ENCODE results near the gene ASB18.

Gene ASB18

DNA sequence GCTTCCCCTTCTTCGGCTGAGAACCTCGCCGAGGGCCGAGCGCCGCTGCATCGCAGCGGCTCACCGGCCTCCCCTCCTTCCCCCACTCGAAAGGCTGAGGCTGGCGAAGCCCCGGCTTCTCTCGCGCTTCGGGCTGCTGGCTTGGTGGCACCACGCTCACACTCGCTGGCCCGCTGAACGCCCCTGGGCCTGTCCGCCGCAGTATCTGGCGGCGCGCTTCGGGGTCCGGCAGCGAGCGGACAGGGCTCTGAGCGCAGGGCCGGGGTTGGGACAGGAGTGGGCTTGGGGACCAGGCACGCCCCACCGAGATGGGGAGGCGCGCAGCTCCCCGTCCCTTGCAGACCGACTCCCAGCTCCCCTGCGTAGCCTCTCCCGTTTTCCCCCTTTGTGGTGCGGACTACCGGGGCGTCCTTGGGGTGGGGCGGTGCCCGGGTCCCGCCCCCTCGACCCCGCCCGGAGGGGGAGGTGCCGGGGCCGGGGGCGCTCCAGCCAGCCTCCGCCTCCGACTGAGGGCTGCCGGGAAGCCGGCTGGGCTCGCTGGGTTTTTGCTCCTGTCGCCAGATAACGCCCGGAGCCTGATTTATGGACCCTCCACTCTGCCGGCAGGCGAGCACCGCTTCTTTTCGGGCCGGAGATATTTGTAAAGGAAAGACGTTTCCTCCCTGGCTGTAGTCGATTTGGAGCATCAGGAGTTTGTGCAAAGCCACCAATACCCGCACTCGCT, 99.8 kb downstream of the ASB18 start:
- Histone ChIP-seq H3K36me3 (ENCODE audit: insufficient read depth, low read length) (no peaks in the 10 kb centered on the region), H3K4me3 (no peak overlapping the region), H3K9ac (ENCODE audit: insufficient read length) (no peak overlapping the region), H3K9me3 (ENCODE audit: low read depth, low read length) (no peaks in the 10 kb centered on the region), H3K27ac (no peak overlapping the region)
- TF ChIP-seq POLR2AphosphoS5 (IDR thresholded peaks at IDR 0.05; ENCODE audit: borderline replicate concordance, low read depth, low read length) (no peak), EZH2 (IDR thresholded peaks at IDR 0.05) (no peak), FOXP2 (optimal IDR thresholded peaks at IDR 0.05; ENCODE audit: control extremely low read depth, extremely low read length, insufficient read depth) (no peak)
- no peak for DNase-seq (ENCODE audit: low read depth, low spot score)

- H3K9ac ChIP-seq (ENCODE audit: insufficient read length) = no peak overlapping the region
- H3K27ac ChIP-seq = no peak overlapping the region
- no peak overlapping the region for H3K4me3 ChIP-seq
- TF ChIP-seq EZH2 (IDR thresholded peaks at IDR 0.05) = no peak
- TF ChIP-seq FOXP2 (optimal IDR thresholded peaks at IDR 0.05; ENCODE audit: control extremely low read depth, extremely low read length, insufficient read depth) = no peak
- no peak for TF ChIP-seq POLR2AphosphoS5 (IDR thresholded peaks at IDR 0.05; ENCODE audit: borderline replicate concordance, low read depth, low read length)
- no peak for DNase-seq (ENCODE audit: low read depth, low spot score)
- H3K9me3 ChIP-seq (ENCODE audit: low read depth, low read length) = no peaks in the 10 kb centered on the region
- no peaks in the 10 kb centered on the region for H3K36me3 ChIP-seq (ENCODE audit: insufficient read depth, low read length)
These were observed 100.6 kb downstream of the ASB18 start for GRCh38 chr2:236163471-236164200.

DNA sequence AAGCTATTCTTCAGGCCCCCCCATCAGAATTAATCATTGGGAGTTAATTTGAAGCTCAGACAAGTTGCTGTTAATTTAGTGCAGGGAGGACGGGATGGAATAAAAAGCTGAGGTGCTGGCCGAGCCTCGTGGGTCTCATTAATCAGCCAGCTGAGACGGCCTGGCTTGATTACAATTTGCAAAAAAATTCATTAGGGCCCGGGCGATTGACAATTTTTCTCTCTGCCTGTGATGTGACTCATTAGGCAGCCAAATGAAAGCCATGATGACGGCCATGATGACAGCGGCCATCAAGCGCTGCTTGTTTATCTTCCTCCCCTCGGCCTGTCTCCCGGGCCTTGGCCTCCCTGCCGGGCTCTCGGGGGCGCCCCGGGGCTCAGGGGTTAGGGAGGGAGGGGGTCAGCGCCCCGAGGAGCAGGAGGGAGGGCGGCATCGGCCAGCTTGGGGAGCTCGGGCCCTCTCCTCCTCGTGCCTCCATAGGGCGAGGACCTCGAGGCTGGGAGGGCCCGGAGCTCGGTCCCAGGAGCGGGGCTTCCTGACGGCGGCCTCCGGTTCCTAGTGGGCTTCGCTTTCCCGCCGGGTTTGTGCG, 101.2 kb downstream of the ASB18 start:
- H3K4me3 ChIP-seq = no peak overlapping the region
- no peaks in the 10 kb centered on the region for H3K36me3 ChIP-seq (ENCODE audit: insufficient read depth, low read length)
- H3K9ac ChIP-seq (ENCODE audit: insufficient read length) = no peak overlapping the region
- TF ChIP-seq FOXP2 (optimal IDR thresholded peaks at IDR 0.05; ENCODE audit: control extremely low read depth, extremely low read length, insufficient read depth) (no peak), EZH2 (IDR thresholded peaks at IDR 0.05) (no peak), POLR2AphosphoS5 (IDR thresholded peaks at IDR 0.05; ENCODE audit: borderline replicate concordance, low read depth, low read length) (no peak)
- no peak overlapping the region for H3K27ac ChIP-seq
- DNase-seq (ENCODE audit: low read depth, low spot score) = no peak
- no peaks in the 10 kb centered on the region for H3K9me3 ChIP-seq (ENCODE audit: low read depth, low read length)

DNA sequence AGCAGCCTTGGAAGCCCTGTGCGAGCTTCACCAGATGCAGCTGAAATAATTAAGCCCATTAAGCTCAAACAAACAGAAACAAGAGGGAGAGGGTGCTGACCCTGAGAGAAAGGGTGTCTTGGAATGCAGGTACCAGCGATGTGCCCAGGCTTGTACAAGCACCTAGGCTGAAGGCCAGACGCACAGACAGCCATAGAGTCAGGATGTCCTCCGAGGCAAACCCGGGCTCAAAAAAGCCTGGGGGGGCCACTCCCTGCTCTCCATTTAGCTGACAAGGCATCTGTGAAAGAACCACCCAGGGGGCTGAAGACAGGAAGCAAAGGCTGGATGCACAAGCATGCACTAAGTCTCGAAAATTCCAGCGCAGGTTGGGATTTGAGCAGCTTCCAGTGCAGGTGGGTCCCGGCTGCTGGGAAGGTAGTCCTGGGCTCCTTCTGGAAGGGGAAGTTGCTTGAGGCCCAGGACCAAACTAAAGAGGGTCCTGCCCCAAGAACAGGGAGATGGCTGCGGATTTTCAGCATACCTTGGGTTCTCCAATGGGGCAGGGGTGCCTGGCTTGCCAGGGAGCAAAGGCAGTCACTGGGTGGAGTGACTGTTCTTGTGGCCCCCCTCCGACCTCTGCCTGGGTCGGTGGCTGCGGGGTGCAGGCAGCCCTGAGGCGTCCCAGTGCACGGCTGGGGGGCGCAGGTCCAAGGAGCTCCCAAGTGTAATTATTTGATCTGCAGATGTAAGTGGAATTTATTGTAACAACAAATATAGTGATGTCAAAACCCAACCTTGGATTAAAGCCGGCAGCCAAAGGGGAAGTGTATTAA, 102.0 kb downstream of the ASB18 start:
- Histone ChIP-seq H3K4me3 (no peak overlapping the region), H3K27ac (no peak overlapping the region), H3K9ac (ENCODE audit: insufficient read length) (no peak overlapping the region), H3K9me3 (ENCODE audit: low read depth, low read length) (no peaks in the 10 kb centered on the region), H3K36me3 (ENCODE audit: insufficient read depth, low read length) (no peaks in the 10 kb centered on the region)
- DNase-seq (ENCODE audit: low read depth, low spot score) = no peak
- TF ChIP-seq EZH2 (IDR thresholded peaks at IDR 0.05) (no peak), POLR2AphosphoS5 (IDR thresholded peaks at IDR 0.05; ENCODE audit: borderline replicate concordance, low read depth, low read length) (no peak), FOXP2 (optimal IDR thresholded peaks at IDR 0.05; ENCODE audit: control extremely low read depth, extremely low read length, insufficient read depth) (no peak)

DNA sequence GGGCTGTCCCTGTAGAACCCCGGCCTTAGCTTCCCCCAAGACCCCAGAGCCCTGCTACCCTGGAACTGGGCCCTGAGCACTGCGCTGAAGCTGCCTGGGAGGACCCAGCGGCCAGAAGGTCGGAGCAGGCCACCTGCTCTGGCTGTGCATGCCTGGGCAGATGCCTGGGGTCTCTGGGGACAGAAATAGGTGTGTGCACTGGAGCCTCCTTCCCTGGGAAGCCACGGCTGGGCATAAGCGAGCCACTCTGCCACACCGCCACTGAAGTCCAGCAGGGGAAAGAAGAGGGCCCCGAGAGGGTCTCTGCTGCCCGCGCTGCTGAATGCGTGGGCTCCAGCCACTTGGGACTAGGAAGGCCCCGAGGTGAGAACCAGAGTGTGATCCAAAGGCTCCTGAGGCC, 102.7 kb downstream of the ASB18 start:
- Histone ChIP-seq H3K27ac (no peak overlapping the region), H3K9ac (ENCODE audit: insufficient read length) (no peak overlapping the region), H3K4me3 (no peak overlapping the region), H3K36me3 (ENCODE audit: insufficient read depth, low read length) (no peaks in the 10 kb centered on the region), H3K9me3 (ENCODE audit: low read depth, low read length) (no peaks in the 10 kb centered on the region)
- no peak for DNase-seq (ENCODE audit: low read depth, low spot score)
- TF ChIP-seq POLR2AphosphoS5 (IDR thresholded peaks at IDR 0.05; ENCODE audit: borderline replicate concordance, low read depth, low read length) = no peak
- TF ChIP-seq FOXP2 (optimal IDR thresholded peaks at IDR 0.05; ENCODE audit: control extremely low read depth, extremely low read length, insufficient read depth) = no peak
- TF ChIP-seq EZH2 (IDR thresholded peaks at IDR 0.05) = no peak

- no peak overlapping the region for H3K9ac ChIP-seq (ENCODE audit: insufficient read length)
- H3K9me3 ChIP-seq (ENCODE audit: low read depth, low read length) = no peaks in the 10 kb centered on the region
- H3K36me3 ChIP-seq (ENCODE audit: insufficient read depth, low read length) = no peaks in the 10 kb centered on the region
- no peak overlapping the region for H3K27ac ChIP-seq
- TF ChIP-seq EZH2 (IDR thresholded peaks at IDR 0.05) (no peak), FOXP2 (optimal IDR thresholded peaks at IDR 0.05; ENCODE audit: control extremely low read depth, extremely low read length, insufficient read depth) (no peak), POLR2AphosphoS5 (IDR thresholded peaks at IDR 0.05; ENCODE audit: borderline replicate concordance, low read depth, low read length) (no peak)
- DNase-seq (ENCODE audit: low read depth, low spot score) = no peak
- no peak overlapping the region for H3K4me3 ChIP-seq
These were observed 103.1 kb downstream of the ASB18 start for GRCh38 chr2:236161082-236161462.

- no peak overlapping the region for H3K27ac ChIP-seq
- no peak for TF ChIP-seq POLR2AphosphoS5 (IDR thresholded peaks at IDR 0.05; ENCODE audit: borderline replicate concordance, low read depth, low read length)
- TF ChIP-seq FOXP2 (optimal IDR thresholded peaks at IDR 0.05; ENCODE audit: control extremely low read depth, extremely low read length, insufficient read depth) = no peak
- H3K4me3 ChIP-seq = no peak overlapping the region
- H3K36me3 ChIP-seq (ENCODE audit: insufficient read depth, low read length) = no peaks in the 10 kb centered on the region
- no peak overlapping the region for H3K9ac ChIP-seq (ENCODE audit: insufficient read length)
- DNase-seq (ENCODE audit: low read depth, low spot score) = no peak
- H3K9me3 ChIP-seq (ENCODE audit: low read depth, low read length) = no peaks in the 10 kb centered on the region
These were observed 103.7 kb downstream of the ASB18 start for GRCh38 chr2:236160366-236161081.
